GM12865 (cell line): ENCODE results near the gene LDLR.

ENCODE experiments used
- DNase-seq: peaks from one replicate; pipeline ENCODE4 v3.0.0; 2010; ENCODE audit warnings: low read depth
- H3K4me3 ChIP-seq: 2 replicates; pipeline ENCODE4 v1.5.1; 2011; ENCODE audit warnings: mild to moderate bottlenecking, low read depth, low read length, control low read depth
- CTCF ChIP-seq: IDR thresholded peaks from 2 replicates; pipeline ENCODE4 v1.5.1; 2011; ENCODE audit warnings: low read length, control low read depth, low read depth, inconsistent platforms; ENCODE audit not compliant: insufficient read depth; ENCODE audit errors: missing control alignments

The LDLR gene

GRCh38 chr19:11090264-11090996, 1.2 kb downstream of the LDLR start:
- peak overlapping the region; percentile 98 for H3K4me3 ChIP-seq
- peak; percentile 14 for TF ChIP-seq CTCF
- DNase-seq: peak; percentile 99

- H3K4me3 ChIP-seq: peak overlapping the region; percentile 77
- no peak for DNase-seq
- no peak for TF ChIP-seq CTCF
Measured at GRCh38 chr19:11090997-11091702, 1.9 kb downstream of the LDLR start.

GRCh38 chr19:11091703-11092153, 2.5 kb downstream of the LDLR start:
- no peak for TF ChIP-seq CTCF
- H3K4me3 ChIP-seq: peak overlapping the region; percentile 77
- peak; percentile 44 for DNase-seq

- no peak for TF ChIP-seq CTCF
- H3K4me3 ChIP-seq: peak overlapping the region; percentile 77
- peak; percentile 68 for DNase-seq
Measured at GRCh38 chr19:11092181-11092538, 2.9 kb downstream of the LDLR start.

- DNase-seq: no peak
- no peak overlapping the region for H3K4me3 ChIP-seq
Measured at GRCh38 chr19:11093689-11094238, 4.5 kb downstream of the LDLR start.

GRCh38 chr19:11094520-11094894, 5.2 kb downstream of the LDLR start:
- H3K4me3 ChIP-seq: peak overlapping the region; percentile 19

More at GRCh38 chr19:11093689-11094238, 4.5 kb downstream of the LDLR start:
- TF ChIP-seq CTCF: no peak

More at GRCh38 chr19:11094520-11094894, 5.2 kb downstream of the LDLR start:
- DNase-seq: no peak
- no peak for TF ChIP-seq CTCF
